ENCODE data around the gene RNF169.

GRCh38 chr11:74717221-74717969, 31.3 kb upstream of the RNF169 start:
- TF ChIP-seq EP300 (IDR thresholded peaks at IDR 0.05) (no peak), POLR2AphosphoS5 (IDR thresholded peaks at IDR 0.05) (no peak), CTCF (IDR thresholded peaks at IDR 0.05) (no peak), POLR2A (IDR thresholded peaks at IDR 0.05) (no peak)
